Measurements from ENCODE around the gene SMAD2. TPM values are rescaled to one million over a fixed set of nuclear protein-coding genes. Genes with fewer than 3 reads are reported as not detected.

Gene SMAD2
- total RNA-seq, 2 donors from 2014 or later = 60.0 to 101 TPM

- no peak overlapping the region for H3K4me3 ChIP-seq
- no peak for TF ChIP-seq CTCF (IDR thresholded peaks at IDR 0.05)
- no peaks in the 10 kb centered on the region for H3K36me3 ChIP-seq
- no peaks in the 10 kb centered on the region for H3K9me3 ChIP-seq
- no peak for DNase-seq (ENCODE audit: low spot score)
- H3K4me1 ChIP-seq (ENCODE audit: control insufficient read depth in 1 of 2, low read depth in 2 of 2) = peaks cover 30 to 38% of the 10 kb centered on the region in 2 donors
- H3K27me3 ChIP-seq (replicated peaks; ENCODE audit: insufficient read depth) = no peaks in the 10 kb centered on the region
- no peak overlapping the region for H3K27ac ChIP-seq
- no peak for ATAC-seq (ENCODE audit: insufficient number of reproducible peaks, low FRiP score, low read depth)
These were observed 4.2 kb downstream of the SMAD2 start for GRCh38 chr18:47926101-47926850.

- no peaks in the 10 kb centered on the region for H3K9me3 ChIP-seq
- TF ChIP-seq CTCF (IDR thresholded peaks at IDR 0.05) = no peak
- H3K36me3 ChIP-seq = no peaks in the 10 kb centered on the region
- no peak overlapping the region for H3K4me3 ChIP-seq
- peaks cover 5 to 16% of the 10 kb centered on the region in 2 donors for H3K4me1 ChIP-seq (ENCODE audit: control insufficient read depth in 1 of 2, low read depth in 2 of 2)
- H3K27ac ChIP-seq = no peak overlapping the region
- ATAC-seq (ENCODE audit: insufficient number of reproducible peaks, low FRiP score, low read depth) (no peak), DNase-seq (ENCODE audit: low spot score) (no peak)
- H3K27me3 ChIP-seq (replicated peaks; ENCODE audit: insufficient read depth) = no peaks in the 10 kb centered on the region
These were observed 10.5 kb downstream of the SMAD2 start for GRCh38 chr18:47919916-47920315.

- H3K4me3 ChIP-seq = no peak overlapping the region
- no peak for DNase-seq (ENCODE audit: low spot score)
- H3K4me1 ChIP-seq (ENCODE audit: control insufficient read depth in 1 of 2, low read depth in 2 of 2) = peaks cover 6 to 27% of the 10 kb centered on the region in 2 donors
- H3K27ac ChIP-seq = no peak overlapping the region
- ATAC-seq (ENCODE audit: insufficient number of reproducible peaks, low FRiP score, low read depth) = no peak
- H3K36me3 ChIP-seq = no peaks in the 10 kb centered on the region
- no peaks in the 10 kb centered on the region for H3K9me3 ChIP-seq
- no peak for TF ChIP-seq CTCF (IDR thresholded peaks at IDR 0.05)
- no peaks in the 10 kb centered on the region for H3K27me3 ChIP-seq (replicated peaks; ENCODE audit: insufficient read depth)
These were observed 12.4 kb downstream of the SMAD2 start for GRCh38 chr18:47917923-47918610.

GRCh38 chr18:47915930-47916329 is 14.5 kb downstream of the SMAD2 start:
- no peak for TF ChIP-seq CTCF (IDR thresholded peaks at IDR 0.05)
- ATAC-seq (ENCODE audit: insufficient number of reproducible peaks, low FRiP score, low read depth) (no peak), DNase-seq (ENCODE audit: low spot score) (no peak)
- Histone ChIP-seq H3K36me3 (no peaks in the 10 kb centered on the region), H3K27me3 (replicated peaks; ENCODE audit: insufficient read depth) (no peaks in the 10 kb centered on the region), H3K4me3 (no peak overlapping the region), H3K9me3 (no peaks in the 10 kb centered on the region), H3K4me1 (ENCODE audit: control insufficient read depth in 1 of 2, low read depth in 2 of 2) (peaks cover 8 to 41% of the 10 kb centered on the region in 2 donors), H3K27ac (no peak overlapping the region)

- no peak for TF ChIP-seq CTCF (IDR thresholded peaks at IDR 0.05)
- no peak overlapping the region for H3K27ac ChIP-seq
- H3K4me1 ChIP-seq (ENCODE audit: control insufficient read depth in 1 of 2, low read depth in 2 of 2) = peaks cover 8 to 41% of the 10 kb centered on the region in 2 donors
- ATAC-seq (ENCODE audit: insufficient number of reproducible peaks, low FRiP score, low read depth) (no peak), DNase-seq (ENCODE audit: low spot score) (no peak)
- H3K4me3 ChIP-seq = no peak overlapping the region
- no peaks in the 10 kb centered on the region for H3K36me3 ChIP-seq
- H3K27me3 ChIP-seq (replicated peaks; ENCODE audit: insufficient read depth) = no peaks in the 10 kb centered on the region
- H3K9me3 ChIP-seq = no peaks in the 10 kb centered on the region
These were observed 15.2 kb downstream of the SMAD2 start for GRCh38 chr18:47915229-47915628.

Data from thoracic aorta (tissue), 2 donors.